D341Med (cell line): ENCODE measurements around the gene RASGRP4.
"Not testable (repeated sequence)": the region's sequence is repeated elsewhere in the genome, so short reads cannot be mapped to it uniquely, and the experiment has no call there.

Experiments used
- DNase-seq: peaks from one replicate; pipeline ENCODE4 v3.0.0; 2012; ENCODE audit warnings: low spot score

RASGRP4 gene, protein sequence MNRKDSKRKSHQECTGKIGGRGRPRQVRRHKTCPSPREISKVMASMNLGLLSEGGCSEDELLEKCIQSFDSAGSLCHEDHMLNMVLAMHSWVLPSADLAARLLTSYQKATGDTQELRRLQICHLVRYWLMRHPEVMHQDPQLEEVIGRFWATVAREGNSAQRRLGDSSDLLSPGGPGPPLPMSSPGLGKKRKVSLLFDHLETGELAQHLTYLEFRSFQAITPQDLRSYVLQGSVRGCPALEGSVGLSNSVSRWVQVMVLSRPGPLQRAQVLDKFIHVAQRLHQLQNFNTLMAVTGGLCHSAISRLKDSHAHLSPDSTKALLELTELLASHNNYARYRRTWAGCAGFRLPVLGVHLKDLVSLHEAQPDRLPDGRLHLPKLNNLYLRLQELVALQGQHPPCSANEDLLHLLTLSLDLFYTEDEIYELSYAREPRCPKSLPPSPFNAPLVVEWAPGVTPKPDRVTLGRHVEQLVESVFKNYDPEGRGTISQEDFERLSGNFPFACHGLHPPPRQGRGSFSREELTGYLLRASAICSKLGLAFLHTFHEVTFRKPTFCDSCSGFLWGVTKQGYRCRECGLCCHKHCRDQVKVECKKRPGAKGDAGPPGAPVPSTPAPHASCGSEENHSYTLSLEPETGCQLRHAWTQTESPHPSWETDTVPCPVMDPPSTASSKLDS

GRCh38 chr19:38425810-38426466 lies at the start of gene RASGRP4:
TSS of gene RASGRP4 (minus strand) at chr19:38426219. CDS start at chr19:38426091, 128 bp downstream.
- no peak for DNase-seq

- no peak for DNase-seq
These were observed 49.2 kb upstream of the RASGRP4 start for GRCh38 chr19:38475176-38475575.

DNA sequence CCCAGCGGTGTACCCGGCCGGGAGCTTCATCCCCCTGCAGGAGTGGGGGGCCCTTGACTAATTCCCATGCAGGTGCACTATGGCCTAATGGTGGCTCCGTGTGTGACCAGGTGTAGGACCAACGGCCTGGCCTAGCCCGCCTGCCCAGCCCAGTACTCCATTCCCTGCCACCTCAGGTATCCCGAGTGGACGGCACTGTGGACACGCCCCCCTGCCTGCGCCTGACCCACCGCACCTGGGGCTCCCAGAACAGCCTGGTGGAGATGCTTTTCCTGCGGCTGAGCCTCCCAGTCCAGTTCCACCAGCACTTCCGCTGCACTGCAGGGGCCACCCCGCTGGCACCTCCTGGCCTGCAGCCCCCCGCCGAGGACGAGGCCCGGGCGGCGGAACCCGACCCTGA lies 47.2 kb upstream of the RASGRP4 start:
- no peak for DNase-seq

- not testable (repeated sequence) for DNase-seq
These were observed 46.7 kb upstream of the RASGRP4 start for GRCh38 chr19:38472725-38473124.

DNA sequence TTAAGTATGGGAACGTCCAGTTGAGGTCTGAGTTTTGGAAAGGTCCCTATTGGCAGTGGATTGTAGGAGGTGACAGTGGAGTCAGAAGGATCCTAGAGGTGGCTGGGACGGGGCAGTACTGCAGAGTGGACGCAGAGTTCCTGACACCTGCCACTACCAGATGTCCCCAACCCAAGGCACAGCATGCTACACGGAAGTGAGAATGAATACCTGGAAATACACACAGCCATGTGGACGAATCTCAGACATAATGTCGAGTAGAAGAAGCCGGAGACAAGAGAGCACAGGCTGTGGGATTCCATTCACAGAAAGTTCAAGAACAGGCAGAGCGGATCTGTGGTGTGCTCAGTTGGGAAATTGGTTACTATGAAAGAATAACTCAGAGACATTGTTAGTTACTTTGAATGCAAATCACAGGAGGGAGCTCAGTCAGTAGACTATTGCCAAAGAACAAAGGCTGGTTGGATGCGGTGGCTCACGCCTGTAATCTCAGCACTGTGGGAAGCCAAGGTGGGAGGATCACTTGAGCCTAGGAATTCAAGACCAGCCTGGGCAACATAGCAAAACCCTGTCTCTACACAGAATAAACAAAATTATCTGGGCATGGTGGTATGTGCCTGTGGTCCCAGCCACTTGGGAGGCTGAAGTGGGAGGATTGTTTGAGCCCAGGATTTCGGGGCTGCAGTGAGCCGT lies 44.9 kb upstream of the RASGRP4 start:
- DNase-seq = no peak

GRCh38 chr19:38469151-38469550 lies 43.1 kb upstream of the RASGRP4 start:
- no peak for DNase-seq

- no peak for DNase-seq
These were observed 41.8 kb upstream of the RASGRP4 start for GRCh38 chr19:38467541-38468525.

- no peak for DNase-seq
These were observed 40.0 kb upstream of the RASGRP4 start for GRCh38 chr19:38466050-38466449.

DNA sequence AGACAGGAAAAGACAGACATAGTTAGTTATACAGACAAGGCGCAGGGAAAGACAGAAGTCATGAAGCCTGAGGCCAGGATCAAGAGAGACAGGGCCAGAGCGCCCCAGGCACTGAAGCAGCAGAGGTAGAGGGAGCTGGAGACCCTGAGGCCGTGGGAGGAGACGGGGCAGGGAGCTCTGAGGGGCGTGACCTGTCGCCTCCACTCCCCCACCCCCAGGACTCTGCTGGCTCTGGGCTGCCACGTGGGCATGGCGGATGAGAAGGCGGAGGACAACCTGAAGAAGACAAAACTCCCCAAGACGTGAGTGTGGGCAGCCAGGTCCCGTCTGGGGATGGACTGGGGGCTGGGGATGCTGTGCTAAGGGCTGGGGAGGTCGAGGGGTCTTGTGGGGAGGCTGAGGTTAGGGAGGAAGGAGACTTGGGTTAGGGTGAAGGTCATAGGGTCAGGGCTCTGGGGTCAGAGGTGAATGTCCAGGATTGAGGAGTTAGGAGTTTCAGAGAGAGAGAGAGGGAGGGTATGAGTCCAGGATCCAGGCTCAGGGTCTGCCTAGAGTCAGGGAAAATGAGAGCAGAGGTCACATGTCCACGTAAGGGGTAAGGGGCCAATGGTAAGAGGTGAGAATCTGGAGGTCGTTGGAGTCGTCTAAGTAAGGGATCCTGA lies 38.5 kb upstream of the RASGRP4 start:
- DNase-seq = no peak

DNA sequence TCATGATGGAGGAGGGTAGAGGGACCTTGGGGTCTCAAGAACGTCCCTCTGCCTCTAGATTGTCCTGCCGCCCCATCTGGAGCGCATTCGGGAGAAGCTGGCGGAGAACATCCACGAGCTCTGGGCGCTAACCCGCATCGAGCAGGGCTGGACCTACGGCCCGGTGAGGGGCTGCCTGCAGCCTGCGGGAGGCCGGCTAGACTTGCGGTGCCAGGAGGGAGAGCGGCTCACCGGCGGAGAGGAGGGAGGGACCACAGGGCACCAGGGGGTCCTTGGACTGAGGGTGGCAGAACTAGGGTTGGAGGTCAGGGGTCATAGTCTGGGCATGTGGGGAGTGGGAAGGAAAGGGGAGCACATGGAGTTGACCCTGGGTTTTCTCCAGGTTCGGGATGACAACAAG lies 37.3 kb upstream of the RASGRP4 start:
- DNase-seq = no peak

GRCh38 chr19:38458991-38459390 lies 33.0 kb upstream of the RASGRP4 start:
- DNase-seq = no peak

DNA sequence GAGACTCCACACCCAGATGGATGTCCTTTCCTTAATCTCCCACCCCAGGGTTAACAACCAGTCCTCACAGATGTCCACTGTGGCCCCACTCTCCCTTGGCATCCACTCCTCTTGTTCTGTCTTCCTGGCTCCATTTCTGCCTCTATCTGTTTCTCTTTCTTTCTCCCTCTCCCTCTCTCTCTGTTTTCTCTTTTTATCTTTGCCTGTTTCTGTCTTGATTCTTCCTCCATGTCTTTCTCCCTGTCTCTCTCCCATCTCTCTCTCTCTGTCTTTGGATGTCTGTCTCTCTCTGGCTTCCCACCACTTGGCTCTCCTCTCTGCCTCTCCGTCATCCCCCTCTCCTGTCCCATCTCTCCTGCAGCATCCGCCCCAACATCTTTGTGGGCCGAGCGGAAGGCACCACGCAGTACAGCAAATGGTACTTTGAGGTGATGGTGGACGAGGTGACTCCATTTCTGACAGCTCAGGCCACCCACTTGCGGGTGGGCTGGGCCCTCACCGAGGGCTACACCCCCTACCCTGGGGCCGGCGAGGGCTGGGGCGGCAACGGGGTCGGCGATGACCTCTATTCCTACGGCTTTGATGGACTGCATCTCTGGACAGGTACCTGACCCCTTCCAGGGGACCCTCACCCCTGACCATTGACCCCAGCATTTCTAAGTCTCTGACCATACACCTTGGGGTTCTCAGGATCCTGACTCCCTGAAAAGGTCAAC lies 31.8 kb upstream of the RASGRP4 start:
- DNase-seq = no peak

DNA sequence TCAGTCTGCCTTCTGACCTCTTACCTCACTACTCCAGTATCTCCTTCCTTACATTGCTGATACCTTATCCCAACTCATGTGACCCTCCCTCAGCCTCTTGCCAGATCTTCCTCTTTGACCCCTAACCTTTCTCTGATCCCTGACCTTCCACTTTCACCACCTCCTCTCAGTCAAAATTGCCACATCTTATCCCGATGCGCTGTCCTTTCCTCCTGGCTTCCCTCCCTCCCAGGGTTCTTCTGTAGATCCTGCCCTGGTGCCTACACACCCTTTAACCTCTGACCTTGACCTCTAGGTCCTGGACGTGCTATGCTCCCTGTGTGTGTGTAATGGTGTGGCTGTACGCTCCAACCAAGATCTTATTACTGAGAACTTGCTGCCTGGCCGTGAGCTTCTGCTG lies 31.2 kb upstream of the RASGRP4 start:
- DNase-seq = no peak

DNA sequence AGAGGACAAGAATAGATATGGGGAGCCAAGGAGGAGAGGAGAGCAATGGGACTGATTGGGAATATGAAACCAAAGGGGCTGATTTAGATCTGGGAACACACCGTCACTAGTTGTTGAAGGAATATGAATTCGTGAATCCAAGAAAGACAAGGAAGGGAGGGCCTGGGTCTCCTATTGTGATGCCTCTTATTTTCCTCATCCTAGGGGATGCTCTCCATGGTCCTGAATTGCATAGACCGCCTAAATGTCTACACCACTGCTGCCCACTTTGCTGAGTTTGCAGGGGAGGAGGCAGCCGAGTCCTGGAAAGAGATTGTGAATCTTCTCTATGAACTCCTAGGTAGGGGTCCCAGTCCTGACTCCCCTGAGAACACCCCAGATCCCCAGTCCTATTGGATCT lies 29.0 kb upstream of the RASGRP4 start:
- no peak for DNase-seq

DNA sequence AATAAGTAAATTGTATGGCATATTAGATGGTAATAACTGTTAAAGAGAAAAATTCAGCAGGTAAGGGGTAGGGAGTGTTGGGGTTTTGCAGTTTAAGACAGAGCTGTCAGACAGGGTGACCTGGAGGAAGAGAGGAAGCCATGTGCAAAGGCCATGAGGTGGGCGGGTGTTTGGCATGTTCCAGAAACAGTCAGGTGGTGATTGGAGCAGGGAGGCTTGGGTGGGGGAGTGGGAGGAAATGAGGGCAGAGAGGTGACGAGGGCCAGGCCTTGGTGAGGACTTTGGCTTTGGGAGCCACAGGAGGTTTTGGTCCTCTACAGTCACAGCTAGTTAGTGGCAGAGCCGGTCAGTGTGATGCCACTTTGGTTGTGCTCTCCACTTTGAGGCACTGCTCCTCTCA lies 27.6 kb upstream of the RASGRP4 start:
- DNase-seq = no peak

DNA sequence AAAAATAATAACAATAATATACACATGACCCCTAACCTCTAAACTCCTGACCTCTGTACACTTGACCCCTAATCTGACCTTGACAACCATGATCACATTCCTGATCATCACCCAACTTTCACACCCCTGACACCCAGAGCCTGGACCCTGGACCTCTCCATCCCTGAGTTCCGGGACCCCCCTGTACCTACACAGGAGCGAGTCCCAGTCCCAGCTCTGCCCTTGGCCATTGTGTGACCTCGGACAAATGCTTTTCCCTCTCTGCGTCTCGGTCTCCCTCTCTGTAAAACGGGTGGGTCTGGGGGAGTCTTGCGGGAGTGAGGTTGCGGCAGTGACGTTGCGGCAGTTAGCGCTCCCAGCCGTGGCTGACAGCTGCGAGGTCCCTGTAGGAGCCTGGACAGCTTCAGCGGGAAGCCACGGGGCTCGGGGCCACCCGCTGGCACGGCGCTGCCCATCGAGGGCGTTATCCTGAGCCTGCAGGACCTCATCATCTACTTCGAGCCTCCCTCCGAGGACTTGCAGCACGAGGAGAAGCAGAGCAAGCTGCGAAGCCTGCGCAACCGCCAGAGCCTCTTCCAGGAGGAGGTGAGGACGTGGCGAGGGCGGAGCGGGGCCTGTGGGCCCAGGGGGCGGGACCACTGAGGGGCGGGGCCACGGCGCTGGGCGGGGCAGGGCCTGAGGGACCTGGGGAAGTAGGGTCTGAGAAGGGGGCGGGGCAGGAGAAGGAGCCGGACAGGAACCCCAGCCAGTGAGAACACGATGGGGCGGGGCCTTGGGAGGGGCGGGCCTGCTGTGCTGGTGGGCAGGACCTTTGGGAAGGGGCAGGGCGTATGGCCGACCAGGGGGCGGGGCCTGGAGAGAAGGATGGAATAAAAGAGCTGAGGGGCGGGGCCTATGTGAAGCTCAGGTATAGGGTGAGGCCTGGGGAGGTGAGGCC lies 26.7 kb upstream of the RASGRP4 start:
- peak; percentile 56 for DNase-seq

GRCh38 chr19:38451629-38452028 lies 25.6 kb upstream of the RASGRP4 start:
- no peak for DNase-seq

GRCh38 chr19:38451036-38451435 lies 25.0 kb upstream of the RASGRP4 start:
- no peak for DNase-seq

DNA sequence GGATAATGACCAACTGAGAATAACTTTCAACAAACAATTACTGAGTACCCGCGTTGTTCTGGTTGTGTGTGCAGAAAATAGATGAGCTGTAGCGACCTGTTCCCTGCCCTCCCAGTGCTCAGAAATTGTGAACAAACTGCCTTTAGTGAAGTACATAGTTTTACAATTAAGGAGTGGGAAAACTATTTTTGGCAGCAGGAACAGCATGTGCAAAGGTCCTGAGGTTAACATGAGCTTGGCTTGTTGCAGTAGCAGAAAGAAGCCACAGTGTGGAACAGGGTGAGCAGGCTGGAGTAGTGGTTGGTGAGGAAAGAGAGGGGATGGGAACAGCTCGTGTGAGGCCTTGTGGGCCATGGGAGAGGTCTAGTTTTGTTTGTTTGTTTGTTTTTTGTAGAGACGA lies 23.5 kb upstream of the RASGRP4 start:
- no peak for DNase-seq
